HG03175 (cell line): Measurements from ENCODE around the gene KIF26A.

Source experiments
- ATAC-seq: cut with Tn5 transposase; IDR thresholded peaks from one replicate; pipeline ENCODE4 v1.9.1; 2021; ENCODE audit warnings: mild to moderate bottlenecking, moderate library complexity; ENCODE audit not compliant: unreplicated experiment

Gene KIF26A

DNA sequence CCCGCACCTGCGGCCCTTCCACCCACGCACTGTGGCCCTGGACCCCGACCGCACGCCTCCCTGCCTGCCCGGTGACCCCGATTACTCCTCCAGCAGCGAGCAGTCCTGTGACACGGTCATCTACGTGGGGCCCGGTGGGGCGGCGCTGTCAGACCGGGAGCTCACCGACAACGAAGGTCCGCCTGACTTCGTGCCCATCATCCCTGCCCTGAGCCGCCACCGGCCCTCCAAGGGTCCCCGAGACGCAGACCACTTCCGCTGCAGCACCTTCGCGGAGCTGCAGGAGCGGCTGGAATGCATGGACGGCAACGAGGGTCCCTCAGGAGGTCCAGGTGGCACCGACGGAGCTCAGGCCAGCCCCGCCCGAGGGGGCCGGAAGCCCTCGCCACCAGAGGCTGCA lies 36.7 kb downstream of the KIF26A start:
- no peak for ATAC-seq

- ATAC-seq = no peak
Observed at GRCh38 chr14:104175811-104176210, 37.4 kb downstream of the KIF26A start.

DNA sequence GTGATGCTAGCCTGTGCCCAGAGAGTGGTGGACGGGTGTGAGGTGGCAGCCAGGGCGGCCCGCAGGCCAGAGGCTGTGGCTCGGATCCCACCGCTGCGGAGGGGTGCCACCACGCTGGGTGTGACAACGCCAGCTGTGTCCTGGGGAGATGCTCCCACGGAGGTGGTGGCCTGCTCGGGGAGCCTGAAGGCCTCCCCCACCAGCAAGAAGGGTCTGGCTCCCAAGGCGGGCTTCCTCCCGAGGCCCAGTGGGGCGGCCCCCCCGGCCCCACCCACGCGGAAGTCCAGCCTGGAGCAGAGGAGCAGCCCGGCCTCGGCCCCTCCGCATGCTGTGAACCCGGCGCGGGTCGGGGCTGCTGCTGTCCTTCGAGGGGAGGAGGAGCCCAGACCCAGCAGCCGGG lies 38.2 kb downstream of the KIF26A start:
- no peak for ATAC-seq

- ATAC-seq = no peak
Observed at GRCh38 chr14:104177411-104177810, 39.0 kb downstream of the KIF26A start.

- no peak for ATAC-seq
Observed at GRCh38 chr14:104178279-104178678, 39.9 kb downstream of the KIF26A start.

- no peak for ATAC-seq
Observed at GRCh38 chr14:104179126-104179525, 40.7 kb downstream of the KIF26A start.

DNA sequence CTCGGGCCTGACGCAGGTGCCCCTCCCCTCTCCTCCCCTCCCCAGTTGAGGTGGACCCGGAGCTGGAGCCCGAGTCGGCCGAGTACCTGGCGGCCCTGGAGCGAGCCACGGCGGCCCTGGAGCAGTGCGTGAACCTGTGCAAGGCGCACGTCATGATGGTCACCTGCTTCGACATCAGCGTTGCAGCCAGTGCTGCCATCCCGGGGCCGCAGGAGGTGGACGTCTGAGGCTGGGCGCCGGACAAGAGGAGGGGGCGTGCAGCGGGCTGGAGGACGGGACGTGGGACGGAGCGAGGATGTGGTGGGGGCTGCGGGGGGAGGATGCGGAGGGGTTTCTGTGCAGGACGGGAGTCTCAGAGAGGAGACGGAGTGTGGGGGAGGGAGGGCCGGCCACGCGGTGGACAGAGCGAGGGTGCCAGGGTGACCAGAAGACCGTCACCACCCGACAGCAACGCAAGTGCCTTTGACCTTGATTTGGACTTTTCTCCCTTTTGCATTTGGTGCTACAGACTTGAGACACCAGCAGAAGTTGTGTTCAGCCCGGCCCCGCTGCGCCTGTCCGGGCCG lies 41.3 kb downstream of the KIF26A start:
- no peak for ATAC-seq

GRCh38 chr14:104180561-104181165 lies 42.3 kb downstream of the KIF26A start:
- no peak for ATAC-seq

DNA sequence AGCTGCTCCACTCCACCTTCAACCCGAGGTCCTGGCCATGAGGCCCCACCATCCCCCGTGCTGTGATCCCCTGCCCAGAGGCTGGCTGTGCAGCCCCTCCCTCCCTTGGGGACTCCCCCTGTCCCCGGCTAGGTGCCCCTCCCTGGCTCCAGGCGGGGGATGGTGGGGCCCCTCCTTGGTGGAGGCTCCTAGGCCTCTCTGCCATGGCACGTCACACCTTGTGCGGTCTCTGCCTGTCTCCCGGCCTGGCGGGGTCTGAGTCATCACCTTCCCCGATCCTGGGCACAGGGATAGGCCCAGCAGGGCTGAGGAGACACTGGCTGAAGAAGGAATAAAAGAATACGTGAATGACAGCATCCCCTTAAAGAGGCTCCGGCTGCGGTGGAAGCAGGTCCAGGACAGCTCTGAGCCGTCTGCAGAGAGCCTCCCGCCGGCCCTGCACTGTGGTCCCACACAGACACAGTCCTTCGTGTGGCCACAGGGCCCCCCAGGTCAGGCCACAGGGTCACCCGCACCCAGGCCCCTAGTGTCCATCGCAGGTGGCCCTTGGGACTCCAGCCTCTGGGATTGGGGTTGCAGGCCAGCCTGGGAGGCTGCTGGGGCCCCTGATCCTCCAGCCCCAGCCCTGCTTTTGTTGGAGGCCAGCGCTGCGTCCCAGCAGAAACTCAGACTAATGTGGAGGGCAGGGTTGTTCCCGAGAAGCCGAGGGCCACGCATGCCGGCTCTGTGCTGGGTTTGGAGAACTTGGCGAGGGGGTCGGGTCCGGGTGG lies 43.6 kb downstream of the KIF26A start:
- no peak for ATAC-seq

DNA sequence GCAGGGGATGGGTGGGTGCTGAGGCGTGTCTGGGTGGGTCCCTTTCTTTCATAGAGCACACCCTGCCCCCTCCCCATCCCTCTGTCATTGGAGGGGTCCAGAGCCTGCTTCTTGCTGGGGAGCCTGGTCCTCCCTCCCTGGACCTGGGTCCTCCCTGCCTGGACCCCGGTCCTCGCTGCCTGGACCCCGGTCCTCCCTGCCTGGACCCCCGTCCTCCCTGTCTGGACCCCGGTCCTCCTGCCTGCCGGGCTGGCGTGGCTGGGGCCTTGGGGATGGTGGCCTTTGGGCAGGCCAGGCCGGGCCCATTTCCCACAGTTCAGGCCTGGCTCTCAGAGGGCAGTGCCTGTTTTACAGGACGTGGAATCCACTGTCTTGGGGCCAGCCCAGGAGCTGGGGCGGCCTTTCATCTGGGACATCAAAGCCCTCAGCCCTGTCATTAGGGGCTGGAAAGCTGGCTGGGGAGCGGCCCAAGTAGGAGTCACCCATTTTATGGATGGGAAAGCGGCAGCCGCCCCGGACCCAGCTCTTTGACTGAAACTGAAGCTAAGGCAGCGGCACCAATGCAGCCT lies 44.6 kb downstream of the KIF26A start:
- no peak for ATAC-seq

GRCh38 chr14:104183796-104184195 lies 45.4 kb downstream of the KIF26A start:
- no peak for ATAC-seq

GRCh38 chr14:104184506-104184905 lies 46.1 kb downstream of the KIF26A start:
- ATAC-seq = no peak

GRCh38 chr14:104184911-104185499 lies 46.6 kb downstream of the KIF26A start:
- ATAC-seq = no peak

- ATAC-seq = no peak
Observed at GRCh38 chr14:104185916-104186495, 47.6 kb downstream of the KIF26A start.

- no peak for ATAC-seq
Observed at GRCh38 chr14:104186575-104186974, 48.2 kb downstream of the KIF26A start.

- ATAC-seq = no peak
Observed at GRCh38 chr14:104187121-104187889, 48.9 kb downstream of the KIF26A start.

- no peak for ATAC-seq
Observed at GRCh38 chr14:104187931-104188726, 49.7 kb downstream of the KIF26A start.

DNA sequence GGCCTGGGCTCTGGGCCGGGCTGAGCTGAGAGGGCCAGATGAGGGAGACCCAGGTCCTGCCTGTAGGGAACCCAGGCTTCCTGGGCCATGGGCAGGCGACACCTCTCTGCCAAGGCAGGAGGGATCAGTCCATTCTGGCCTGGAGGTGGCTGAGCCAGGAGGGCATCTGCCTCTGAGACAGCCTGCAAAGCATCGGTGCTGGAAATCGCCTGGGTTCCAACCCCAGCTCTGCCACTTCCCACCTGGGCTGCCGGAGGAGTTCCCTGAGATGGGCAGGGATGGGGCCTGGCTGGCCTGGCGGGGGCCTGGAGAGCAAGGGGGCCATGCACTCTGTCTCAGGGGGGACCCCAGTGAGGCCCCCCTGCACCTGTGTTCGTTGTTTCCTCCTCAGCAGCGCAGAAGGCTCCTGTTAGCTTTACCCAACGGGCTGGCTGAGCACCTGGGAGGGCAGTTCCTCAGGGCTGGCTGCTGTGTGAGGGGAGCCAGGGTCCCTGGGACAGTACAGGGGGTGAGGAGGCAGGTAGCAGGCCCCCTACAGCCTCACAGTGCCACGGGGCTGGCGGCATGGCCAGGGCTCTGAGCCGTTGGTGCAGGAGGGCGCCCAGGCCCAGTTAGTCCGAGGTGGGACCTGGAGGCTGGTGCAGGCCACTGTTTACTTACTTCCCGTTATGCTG lies 50.5 kb downstream of the KIF26A start:
- no peak for ATAC-seq
